GM21526 (cell line): Measurements from ENCODE around the gene RNF144A.
A peak's percentile ranks its signal among the peaks of the same experiment; 100 is the strongest.

Source experiments
- ATAC-seq: cut with Tn5 transposase; IDR thresholded peaks from one replicate; pipeline ENCODE4 v1.9.1; 2021; ENCODE audit warnings: moderate library complexity; ENCODE audit not compliant: unreplicated experiment, low FRiP score

RNF144A gene

DNA sequence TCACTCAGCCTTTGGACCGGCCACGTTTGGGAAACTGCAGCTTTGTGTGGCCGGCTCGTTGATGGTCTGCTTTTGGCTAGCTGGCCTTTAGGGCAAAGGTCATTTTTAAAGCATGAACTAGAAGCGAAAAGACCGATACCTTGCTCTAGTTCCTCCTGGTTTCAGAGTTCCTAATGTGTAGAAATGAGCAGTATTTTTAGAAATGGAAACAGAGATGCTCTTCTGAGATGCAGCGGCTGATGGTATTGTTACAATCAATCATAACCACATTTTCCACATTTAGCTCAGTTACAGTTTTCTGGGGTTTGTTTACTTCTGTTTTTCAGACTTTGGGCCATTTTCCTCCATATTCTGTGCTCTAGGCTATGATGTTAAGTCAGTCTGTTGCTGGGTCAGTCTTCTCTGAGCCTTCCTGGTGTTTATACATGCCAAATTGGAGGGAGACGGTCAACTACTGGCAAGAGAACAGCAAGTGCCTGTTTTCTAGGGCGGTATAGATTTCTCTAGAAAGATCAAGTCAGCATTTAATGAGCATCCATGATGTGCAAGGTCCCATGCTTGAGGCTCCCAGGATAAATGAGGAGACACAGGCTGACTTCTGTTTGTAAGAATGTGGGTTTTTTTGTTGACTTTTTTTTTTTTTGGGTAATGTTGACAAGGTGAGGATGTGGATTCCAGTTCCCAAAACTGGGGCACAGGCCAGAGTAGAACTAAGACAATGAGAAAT, 28.0 kb downstream of the RNF144A start:
- peak; percentile 92 for ATAC-seq

DNA sequence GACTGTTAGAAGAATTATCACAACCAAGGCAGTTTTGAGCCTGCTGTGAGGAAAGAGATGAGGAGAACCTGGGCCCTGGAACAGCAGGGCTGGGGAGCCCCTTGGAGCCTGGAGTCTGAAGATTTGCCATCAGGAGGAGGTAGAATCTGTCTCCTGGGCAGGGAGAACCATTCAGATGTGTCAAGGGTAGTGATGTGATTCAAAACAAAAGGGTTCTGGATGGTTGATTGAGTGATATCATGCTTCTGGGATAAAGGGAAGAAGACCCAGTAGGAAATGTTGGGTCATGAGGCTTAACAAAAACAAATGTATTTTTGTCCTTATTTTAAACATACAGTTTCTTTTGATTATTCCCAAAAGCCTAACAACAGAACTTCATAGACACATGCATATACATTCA, 28.6 kb downstream of the RNF144A start:
- ATAC-seq, result no peak

DNA sequence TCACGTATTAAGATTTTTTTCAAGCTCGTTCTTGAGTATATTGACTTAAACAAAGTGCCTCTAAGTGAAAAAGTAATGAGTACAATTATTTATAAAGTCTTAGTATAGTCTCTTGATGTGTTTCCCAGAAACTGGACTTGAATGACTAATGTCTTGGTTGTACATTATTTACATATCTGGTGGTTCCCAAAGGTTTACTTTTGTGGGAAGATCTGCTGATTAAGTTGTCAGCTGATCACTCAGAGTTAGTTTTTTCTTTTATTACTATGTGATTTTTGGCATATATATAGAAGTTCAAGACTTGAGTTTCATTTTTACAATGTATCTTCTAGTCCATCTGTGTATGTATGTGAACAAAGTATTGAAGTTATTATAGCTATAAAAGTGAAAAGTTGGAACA, 29.5 kb downstream of the RNF144A start:
- no peak for ATAC-seq

DNA sequence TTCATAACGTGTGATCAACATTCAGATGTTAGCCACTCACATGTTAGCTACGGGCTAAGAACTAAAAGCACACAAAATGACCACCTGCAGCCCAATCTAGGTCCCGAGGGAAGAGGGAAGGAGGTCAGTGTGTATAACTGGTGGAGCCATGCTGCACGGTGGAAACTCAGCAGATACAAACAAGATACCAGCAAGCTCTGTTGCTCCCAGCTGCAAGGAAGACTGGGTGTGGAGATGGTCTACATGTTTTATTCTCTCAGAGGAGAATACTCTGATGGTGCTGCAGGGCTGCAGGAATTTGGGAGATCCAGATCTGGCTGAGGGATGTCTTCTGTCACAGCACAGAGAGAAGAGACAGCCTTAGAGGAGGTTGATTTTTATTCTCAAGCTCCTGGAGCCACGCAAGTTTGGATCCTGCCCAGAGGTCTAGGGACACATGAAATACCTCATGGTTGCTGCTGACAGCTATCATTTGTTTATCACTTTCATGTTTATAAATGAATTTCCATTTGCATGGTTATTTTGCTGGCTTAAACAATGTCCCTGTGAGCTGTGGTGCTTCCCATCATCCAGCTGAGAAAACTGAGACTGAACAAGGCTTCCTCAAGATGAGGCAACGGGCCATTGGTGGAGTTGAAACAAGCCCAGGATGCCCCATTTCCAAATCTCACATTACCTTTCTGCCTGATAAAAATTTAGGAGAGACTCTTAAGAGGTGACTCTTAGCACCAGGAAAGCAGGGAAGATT, 30.9 kb downstream of the RNF144A start:
- no peak for ATAC-seq

DNA sequence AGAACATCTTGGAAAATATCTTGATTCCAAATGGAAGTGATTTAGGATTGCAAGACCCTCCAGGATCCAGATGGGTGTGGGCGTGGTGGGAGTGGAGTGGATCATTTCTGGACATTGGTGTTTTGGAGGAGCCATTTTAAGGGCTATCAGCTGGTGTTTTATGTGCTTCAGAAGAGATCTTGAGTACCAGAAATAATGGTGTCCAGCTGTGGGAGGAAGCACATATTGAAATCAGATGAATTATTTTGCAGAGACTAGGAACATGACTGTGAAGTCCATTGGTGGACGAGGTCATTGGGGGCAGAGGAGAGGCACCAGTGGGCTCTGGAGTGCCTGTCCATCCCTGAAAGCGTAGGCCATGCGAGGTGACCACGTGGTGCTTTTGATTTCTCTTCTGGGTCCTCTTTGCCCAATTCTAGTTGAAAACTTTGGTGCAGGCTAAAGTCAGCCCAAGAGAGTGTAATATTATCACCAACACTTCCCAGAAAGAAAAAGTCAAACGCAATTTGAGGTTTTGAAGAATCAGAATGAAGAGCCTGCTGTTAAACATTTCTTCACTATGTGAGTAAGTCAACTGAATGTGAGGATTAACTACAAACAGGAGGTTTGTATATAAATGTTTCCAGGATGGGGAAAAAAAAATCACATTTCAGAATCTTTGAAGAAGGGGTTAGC, 31.6 kb downstream of the RNF144A start:
- no peak for ATAC-seq

- ATAC-seq, result no peak
Measured at GRCh38 chr2:6951046-6951445, 33.8 kb downstream of the RNF144A start.

DNA sequence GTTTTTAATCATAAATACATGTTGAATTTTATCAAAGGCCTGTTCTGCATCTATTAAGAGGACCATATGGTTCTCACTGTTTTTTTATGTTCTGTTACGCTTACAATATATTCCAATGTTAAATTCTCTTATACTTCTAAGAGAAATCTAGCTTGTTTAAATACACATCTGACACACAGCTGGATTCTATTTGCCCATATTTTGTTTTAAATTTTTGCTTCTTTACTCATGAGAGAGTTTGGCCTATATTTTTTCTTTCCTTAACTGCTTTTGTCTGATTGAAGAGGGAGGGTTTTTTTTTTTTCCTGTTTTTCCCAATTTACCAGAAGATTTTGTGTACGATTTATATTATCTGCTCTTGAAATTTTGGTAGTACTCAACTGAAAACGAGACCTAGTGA, 34.9 kb downstream of the RNF144A start:
- ATAC-seq, result no peak

- no peak for ATAC-seq
Measured at GRCh38 chr2:6954586-6954985, 37.4 kb downstream of the RNF144A start.

- no peak for ATAC-seq
Measured at GRCh38 chr2:6955511-6956136, 38.4 kb downstream of the RNF144A start.

GRCh38 chr2:6956566-6956965, 39.4 kb downstream of the RNF144A start:
- ATAC-seq, result no peak

DNA sequence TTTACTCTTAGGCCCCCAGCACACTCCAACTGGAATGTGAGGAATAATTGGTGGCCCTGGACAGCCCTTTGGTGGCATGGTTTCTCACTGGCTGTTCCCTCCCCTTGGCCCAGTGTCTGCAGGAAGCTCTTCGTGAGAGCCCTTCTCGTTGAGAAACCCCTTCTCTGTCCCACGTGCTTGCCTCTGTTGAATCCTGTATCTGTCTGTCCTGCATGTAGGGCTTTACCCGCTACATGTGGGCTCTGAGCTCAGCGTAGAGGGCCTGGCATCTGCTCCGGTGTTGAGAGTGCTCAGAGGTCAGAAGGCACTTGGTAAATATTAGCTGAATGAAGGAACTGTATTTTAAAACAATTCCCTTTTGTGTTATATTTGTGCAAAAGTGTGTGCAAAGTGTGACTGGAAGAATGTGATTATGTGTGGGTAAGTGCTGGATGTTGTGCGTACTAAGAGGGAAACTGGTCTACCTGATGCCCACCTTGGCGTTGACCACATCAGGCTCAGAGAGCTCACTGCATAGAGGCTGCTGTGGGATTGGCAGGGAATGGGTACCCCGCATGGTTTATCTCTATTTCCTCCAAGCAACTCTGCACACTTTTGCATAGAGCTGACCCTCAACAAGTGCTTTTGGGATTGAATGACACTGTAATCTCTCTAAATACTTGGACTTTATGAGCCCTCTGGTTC, 40.0 kb downstream of the RNF144A start:
- no peak for ATAC-seq

- ATAC-seq, result no peak
Measured at GRCh38 chr2:6957910-6958615, 40.9 kb downstream of the RNF144A start.

- ATAC-seq, result no peak
Measured at GRCh38 chr2:6958616-6959235, 41.5 kb downstream of the RNF144A start.

DNA sequence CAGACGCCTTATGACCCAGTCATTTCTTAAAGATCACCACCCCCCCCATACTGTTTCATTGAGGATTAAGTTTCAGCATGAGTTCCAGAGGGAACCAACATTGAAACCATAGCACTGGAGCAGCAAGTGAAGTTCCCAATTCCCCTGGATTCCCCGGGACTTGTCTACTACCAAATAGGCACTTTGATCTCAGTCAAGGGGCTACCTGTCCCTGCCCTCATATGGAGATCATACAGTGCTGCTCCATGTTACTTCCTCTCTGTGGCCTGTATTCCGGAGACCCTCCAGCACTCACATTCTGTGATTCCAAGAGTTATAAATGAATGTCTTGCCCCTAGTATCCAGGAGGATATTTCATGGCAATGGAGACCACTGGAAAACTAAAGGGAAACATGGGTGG, 42.5 kb downstream of the RNF144A start:
- ATAC-seq, result no peak

- ATAC-seq, result no peak
Measured at GRCh38 chr2:6960659-6961058, 43.4 kb downstream of the RNF144A start.

DNA sequence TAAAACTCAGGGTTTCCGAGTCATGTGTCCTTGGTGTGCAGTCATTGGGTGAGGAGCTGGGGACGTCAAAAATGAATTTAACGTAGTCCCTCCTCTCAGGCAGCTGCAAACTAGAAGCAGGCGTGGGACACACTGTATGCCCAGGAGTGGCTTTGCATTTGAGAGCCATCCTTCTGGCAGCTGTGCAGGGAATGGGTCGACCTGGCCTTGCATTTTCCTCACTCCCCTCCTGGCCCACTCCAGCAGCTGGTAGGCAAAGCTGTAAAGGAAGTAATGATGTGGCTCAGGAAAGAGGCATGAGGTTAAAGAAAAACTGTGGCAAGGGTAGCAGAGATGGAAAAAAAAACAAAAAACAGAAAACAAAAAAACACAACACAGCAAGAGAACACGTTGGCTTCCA, 46.5 kb downstream of the RNF144A start:
- no peak for ATAC-seq

DNA sequence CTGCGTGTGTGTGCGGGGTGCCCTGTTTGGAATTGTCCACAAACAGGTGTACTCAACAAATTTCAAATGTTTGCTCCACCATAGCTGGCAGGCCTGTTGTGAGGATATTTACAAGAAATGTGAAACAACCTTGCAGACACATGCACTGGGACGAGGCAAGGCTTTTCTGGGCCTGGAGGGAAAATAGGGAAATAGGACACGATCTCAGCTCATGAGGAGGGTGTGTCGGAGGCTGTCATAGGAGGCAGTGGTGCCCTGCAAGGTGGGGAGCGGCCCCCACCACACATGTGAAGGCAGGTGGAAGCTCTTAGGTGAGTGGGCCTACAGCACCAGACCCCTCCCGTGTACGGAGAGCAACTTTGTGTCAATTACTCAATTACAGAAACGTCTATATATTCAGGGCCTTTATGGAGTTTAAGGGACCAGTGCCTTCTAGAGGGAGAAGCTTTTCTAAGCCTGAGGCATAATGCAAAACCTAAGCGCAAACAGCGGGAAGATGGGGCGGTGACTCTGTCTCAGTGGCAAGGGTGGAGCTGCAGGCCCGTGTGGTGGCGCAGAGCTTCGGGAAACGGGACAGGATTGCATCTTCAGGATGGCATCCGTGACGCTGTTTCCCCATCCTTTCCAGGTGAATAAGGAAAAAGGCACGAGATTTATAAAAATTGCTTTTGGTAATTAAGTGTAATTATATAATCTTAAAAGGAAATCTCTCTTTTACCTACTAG, 48.0 kb downstream of the RNF144A start:
- no peak for ATAC-seq

DNA sequence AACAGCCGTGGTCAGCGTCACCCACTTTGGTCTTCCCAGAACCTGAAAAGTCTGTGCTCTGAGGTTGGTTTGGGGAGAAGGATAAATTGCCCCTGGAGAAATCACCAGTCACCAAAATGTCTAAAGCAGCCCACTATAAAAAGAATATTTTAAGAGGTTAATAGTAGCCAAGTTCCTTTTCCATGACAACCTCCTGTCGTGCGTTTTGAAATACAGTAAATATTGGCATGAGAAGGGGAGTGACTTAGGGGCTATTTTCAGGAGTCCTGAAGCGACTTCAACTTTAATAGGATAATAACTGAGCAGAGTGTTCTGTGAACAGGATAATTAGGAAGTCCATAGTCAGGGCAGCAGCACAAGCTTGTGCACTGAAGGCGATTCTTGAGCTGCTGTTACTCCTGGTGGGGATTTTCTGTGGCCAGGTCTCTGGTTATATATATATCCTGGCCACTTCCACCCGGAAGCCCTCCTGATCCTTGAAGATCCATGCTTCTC, 49.3 kb downstream of the RNF144A start:
- no peak for ATAC-seq

DNA sequence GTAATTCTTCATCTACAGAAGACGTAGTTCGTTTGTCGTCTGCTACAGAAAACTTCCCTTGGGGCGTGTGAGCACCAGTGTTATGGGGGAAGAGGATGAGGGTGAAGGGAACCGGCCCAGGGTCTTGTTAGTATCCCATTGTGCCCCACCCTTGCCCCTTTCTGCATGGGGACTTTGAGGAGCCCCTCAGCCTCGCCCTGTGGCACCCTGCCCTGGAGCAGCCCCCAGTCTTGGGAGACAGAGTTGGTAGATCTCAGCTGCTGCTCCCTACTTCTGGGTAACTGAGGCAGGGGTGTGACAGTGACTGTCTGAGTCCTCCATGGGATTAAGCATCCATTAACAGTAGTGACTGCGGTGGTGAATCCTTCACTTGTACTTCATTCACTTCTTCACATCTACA, 50.1 kb downstream of the RNF144A start:
- ATAC-seq, result no peak
